Liver (tissue), 9 donors: Measurements from ENCODE around the gene ACADM. TPM values are rescaled to one million over a fixed set of nuclear protein-coding genes. Genes with fewer than 3 reads are reported as not detected.
A peak's percentile ranks its signal among the peaks of the same experiment; 100 is the strongest.

Experiments used
- DNase-seq: peaks from one replicate; pipeline ENCODE4 v3.0.0-alpha.2; 2017; ENCODE audit warnings: low spot score
- H3K27ac ChIP-seq, 2 donors: one replicate each; pipeline ENCODE4 v1.7.0; 2013; ENCODE audit warnings: inconsistent platforms in 2 of 2, low read length in 2 of 2, control low read depth in 1 of 2, low read depth in 1 of 2, mild to moderate bottlenecking in 1 of 2
- H3K27me3 ChIP-seq, 4 donors: one replicate each; pipeline versions ENCODE4 v1.6.1 to v1.7.0; 2013; ENCODE audit warnings: low read length in 3 of 4, inconsistent platforms in 1 of 4, mild to moderate bottlenecking in 1 of 4, moderate library complexity in 1 of 4; ENCODE audit not compliant: control insufficient read depth in 4 of 4, insufficient read depth in 4 of 4
- H3K36me3 ChIP-seq, 4 donors: one replicate each; pipeline versions ENCODE4 v1.6.1 to v1.7.0; 2013; ENCODE audit warnings: low read length in 3 of 4, mild to moderate bottlenecking in 3 of 4, low read depth in 1 of 4, moderate library complexity in 1 of 4; ENCODE audit not compliant: control insufficient read depth in 4 of 4, insufficient read depth in 3 of 4
- H3K4me1 ChIP-seq, 4 donors: one replicate each; pipeline versions ENCODE4 v1.6.1 to v1.7.0; 2013; ENCODE audit warnings: low read length in 3 of 4, mild to moderate bottlenecking in 3 of 4, moderate library complexity in 1 of 4; ENCODE audit not compliant: control insufficient read depth in 4 of 4, insufficient read depth in 4 of 4
- H3K4me3 ChIP-seq, 3 donors: one replicate each; pipeline versions ENCODE4 v1.6.1 to v1.7.0; 2013; ENCODE audit warnings: low read length in 3 of 3, control low read depth in 1 of 3, low read depth in 1 of 3, mild to moderate bottlenecking in 1 of 3
- H3K9ac ChIP-seq, 2 donors: one replicate each; pipeline ENCODE4 v1.7.0; 2013; ENCODE audit warnings: low read length in 2 of 2, mild to moderate bottlenecking in 2 of 2, moderate library complexity in 2 of 2, control low read depth in 1 of 2, low read depth in 1 of 2
- H3K9me3 ChIP-seq, 4 donors: one replicate each; pipeline versions ENCODE4 v1.6.1 to v1.7.0; 2013; ENCODE audit warnings: low read length in 3 of 4; ENCODE audit not compliant: control insufficient read depth in 4 of 4
- ATF3 ChIP-seq: IDR thresholded peaks from 2 replicates; pipeline ENCODE4 v1.6.1; 2016; ENCODE audit warnings: antibody characterized with exemption
- CTCF ChIP-seq: fragments of 150-350 bp; IDR thresholded peaks from 2 replicates; pipeline ENCODE4 v1.5.1; 2017; ENCODE audit warnings: improper control_type of control experiment, low read depth, low read length; ENCODE audit not compliant: missing input control
- EGR1 ChIP-seq, 2 donors: IDR thresholded peaks; 2 replicates each; pipeline ENCODE4 v1.6.1; 2016 to 2018; ENCODE audit warnings: antibody characterized with exemption in 2 of 2, low read depth in 2 of 2
- FOXA1 ChIP-seq: IDR thresholded peaks from 2 replicates; pipeline ENCODE4 v1.6.1; 2016; ENCODE audit warnings: antibody characterized with exemption
- GABPA ChIP-seq, 2 donors: IDR thresholded peaks in 1 of 2; conservative IDR thresholded peaks in 1 of 2; 2 replicates each; pipeline ENCODE4 v1.6.1; 2016; ENCODE audit warnings: antibody characterized with exemption in 2 of 2, mild to moderate bottlenecking in 1 of 2, moderate library complexity in 1 of 2
- HNF4A ChIP-seq, 2 donors: conservative IDR thresholded peaks; 2 replicates each; pipeline ENCODE4 v1.6.1; 2016; ENCODE audit warnings: antibody characterized with exemption in 2 of 2, mild to moderate bottlenecking in 2 of 2
- HNF4G ChIP-seq: IDR thresholded peaks from 2 replicates; pipeline ENCODE4 v1.6.1; 2016; ENCODE audit warnings: antibody characterized with exemption
- JUND ChIP-seq, 2 donors: IDR thresholded peaks; 2 replicates each; pipeline ENCODE4 v1.6.1; 2016; ENCODE audit warnings: antibody characterized with exemption in 2 of 2
- NR2F2 ChIP-seq: IDR thresholded peaks from 2 replicates; pipeline ENCODE4 v1.6.1; 2016; ENCODE audit warnings: antibody characterized with exemption
- REST ChIP-seq: IDR thresholded peaks from 2 replicates; pipeline ENCODE4 v1.6.1; 2016; ENCODE audit warnings: antibody characterized with exemption, mild to moderate bottlenecking
- SP1 ChIP-seq: IDR thresholded peaks from 2 replicates; pipeline ENCODE4 v1.6.1; 2018; ENCODE audit warnings: antibody characterized with exemption, mild to moderate bottlenecking
- TAF1 ChIP-seq: conservative IDR thresholded peaks from 2 replicates; pipeline ENCODE4 v1.6.1; 2016; ENCODE audit warnings: antibody characterized with exemption, mild to moderate bottlenecking
- YY1 ChIP-seq: IDR thresholded peaks from 2 replicates; pipeline ENCODE4 v1.6.1; 2016; ENCODE audit warnings: antibody characterized with exemption, mild to moderate bottlenecking
- WGBS: extraction: QIAGEN DNeasy Blood & Tissue Kit; methylation state at CpG from one replicate; pipeline ENCODE4 v1.1.7; 2013; 5-methylcytosine and 5-hydroxymethylcytosine counted together
- polyA plus RNA-seq, 2 donors: library from polyadenylated mRNA; stranded (reverse) in 1 of 2; unstranded in 1 of 2; fragments of 200-250 nt in 1 of 2; fragments of >200 nt in 1 of 2; fragmentation: Nextera tagmentation in 1 of 2; extraction: Ambion mirVana in 1 of 2; gene quantifications; one replicate each; pipeline versions ENCODE4 v1.2.1 to v1.2.3, GENCODE V29; 2013 to 2015
- total RNA-seq, 2 donors: library from RNA; depleted of rRNA; stranded (reverse); fragments of >200 nt; gene quantifications; one replicate each; pipeline ENCODE4 v1.2.3, GENCODE V29; 2014
- TF ChIP-seq, protein P1 (sequence below): IDR thresholded peaks from 2 replicates; pipeline ENCODE4 v1.6.1; 2016; ENCODE audit warnings: antibody characterized with exemption
- donor health status: healthy.
- donor health status: healthy.
- donor health status: healthy.
- donor health status: healthy.
- donor health status: healthy.

Gene ACADM
- total and polyA plus RNA-seq, 4 donors = 68.3 to 175 (median 149) TPM

DNA sequence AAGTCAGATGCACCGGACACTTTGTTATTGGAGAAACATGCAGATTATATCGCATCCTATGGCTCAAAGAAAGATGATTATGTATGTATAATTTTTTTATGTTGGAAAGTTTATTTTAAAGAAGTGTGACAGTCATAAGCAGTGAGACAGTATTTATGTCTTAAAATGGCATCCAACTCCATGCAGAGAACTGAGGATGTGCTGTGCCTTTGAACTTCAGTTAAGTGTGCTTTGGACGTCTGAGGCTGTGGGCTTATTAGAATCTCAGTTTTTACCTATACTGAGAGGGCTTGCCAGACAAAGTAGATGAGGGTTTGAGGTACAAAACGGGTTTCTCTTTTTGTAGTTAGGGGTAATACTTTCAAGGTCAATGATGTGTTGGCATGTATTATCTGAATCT, 63.0 kb downstream of the ACADM start:
- Histone ChIP-seq H3K27ac (no peak overlapping the region), H3K36me3 (peaks cover 2 to 15% (median 9%) of the 10 kb centered on the region in 4 donors), H3K9ac (no peak overlapping the region), H3K27me3 (no peaks in the 10 kb centered on the region), H3K4me3 (peak overlapping the region; percentile 59 to 91 (median 89)), H3K4me1 (peaks cover 8 to 45% (median 35%) of the 10 kb centered on the region in 4 donors), H3K9me3 (no peaks in the 10 kb centered on the region)
- no peak for DNase-seq
- WGBS = 23% methylated on average over 4 of the region's 4 CpGs
- TF ChIP-seq SP1 (no peak), YY1 (peak; percentile 11)

GRCh38 chr1:75789988-75790387, 65.5 kb downstream of the ACADM start:
- H3K4me1 ChIP-seq = peaks cover 8 to 45% (median 35%) of the 10 kb centered on the region in 4 donors
- peaks cover 6 to 38% (median 28%) of the 10 kb centered on the region in 4 donors for H3K36me3 ChIP-seq
- H3K27me3 ChIP-seq = no peaks in the 10 kb centered on the region

More at GRCh38 chr1:75789988-75790387, 65.5 kb downstream of the ACADM start:
- Histone ChIP-seq H3K27ac (no peak overlapping the region), H3K9ac (no peak overlapping the region), H3K9me3 (no peaks in the 10 kb centered on the region), H3K4me3 (no peak overlapping the region)
- no peak for DNase-seq
- TF ChIP-seq GABPA (IDR thresholded peaks at IDR 0.05 in 1 of 2, conservative IDR thresholded peaks at IDR 0.05 in 1 of 2) (no peak), REST (no peak), HNF4A (conservative IDR thresholded peaks at IDR 0.05) (no peak), NR2F2 (no peak), JUND (IDR thresholded peaks at IDR 0.05) (no peak), TAF1 (no peak), FOXA1 (no peak), SP1 (no peak), ATF3 (no peak), HNF4G (no peak), EGR1 (IDR thresholded peaks at IDR 0.05; ENCODE audit: low read depth in 2 of 2) (no peak), YY1 (no peak), CTCF (no peak)
- TF ChIP-seq, protein P1, sequence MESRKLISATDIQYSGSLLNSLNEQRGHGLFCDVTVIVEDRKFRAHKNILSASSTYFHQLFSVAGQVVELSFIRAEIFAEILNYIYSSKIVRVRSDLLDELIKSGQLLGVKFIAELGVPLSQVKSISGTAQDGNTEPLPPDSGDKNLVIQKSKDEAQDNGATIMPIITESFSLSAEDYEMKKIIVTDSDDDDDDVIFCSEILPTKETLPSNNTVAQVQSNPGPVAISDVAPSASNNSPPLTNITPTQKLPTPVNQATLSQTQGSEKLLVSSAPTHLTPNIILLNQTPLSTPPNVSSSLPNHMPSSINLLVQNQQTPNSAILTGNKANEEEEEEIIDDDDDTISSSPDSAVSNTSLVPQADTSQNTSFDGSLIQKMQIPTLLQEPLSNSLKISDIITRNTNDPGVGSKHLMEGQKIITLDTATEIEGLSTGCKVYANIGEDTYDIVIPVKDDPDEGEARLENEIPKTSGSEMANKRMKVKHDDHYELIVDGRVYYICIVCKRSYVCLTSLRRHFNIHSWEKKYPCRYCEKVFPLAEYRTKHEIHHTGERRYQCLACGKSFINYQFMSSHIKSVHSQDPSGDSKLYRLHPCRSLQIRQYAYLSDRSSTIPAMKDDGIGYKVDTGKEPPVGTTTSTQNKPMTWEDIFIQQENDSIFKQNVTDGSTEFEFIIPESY = no peak
